ENCODE results near the gene KAZN.

Gene KAZN

GRCh38 chr1:14593302-14593701, 5.2 kb upstream of the KAZN start:
- DNase-seq = no peak
- WGBS = 60% methylated on average over 4 of the region's 4 CpGs

GRCh38 chr1:14594045-14594444, 4.4 kb upstream of the KAZN start:
- peaks cover 24 to 31% of the 10 kb centered on the region in 2 experiments for H3K27me3 ChIP-seq (ENCODE audit: control insufficient read depth in 1 of 2, insufficient read depth in 1 of 2, low read length in 2 of 2)
- no peak overlapping the region for H3K4me2 ChIP-seq (ENCODE audit: low read length, poor library complexity, severe bottlenecking)
- H3K4me3 ChIP-seq (ENCODE audit: insufficient read depth in 1 of 2, low read depth in 1 of 2, low read length in 2 of 2) = no peak overlapping the region
- H3K27ac ChIP-seq (ENCODE audit: low read length, poor library complexity, severe bottlenecking) = no peak overlapping the region
- no peak overlapping the region for H2BK5ac ChIP-seq (ENCODE audit: low read depth, low read length, poor library complexity, severe bottlenecking)
- no peaks in the 10 kb centered on the region for H3K79me1 ChIP-seq (replicated peaks; ENCODE audit: low read length, poor library complexity, severe bottlenecking)
- H2AFZ ChIP-seq (ENCODE audit: low read depth, low read length) = no peak overlapping the region
- H3K14ac ChIP-seq (ENCODE audit: low read length in 2 of 2) = no peak overlapping the region
- no peak overlapping the region for H3K23ac ChIP-seq (ENCODE audit: low read length in 2 of 2)
- H3K36me3 ChIP-seq (ENCODE audit: control insufficient read depth in 1 of 2, insufficient read depth in 2 of 2, low read depth in 1 of 2, low read length in 2 of 2) = no peaks in the 10 kb centered on the region
- H4K91ac ChIP-seq (ENCODE audit: low read length) = no peak overlapping the region
- H3K9ac ChIP-seq (ENCODE audit: low read length) = no peak overlapping the region
- DNase-seq = no peak
- H3K9me3 ChIP-seq (ENCODE audit: control insufficient read depth, low read length) = no peaks in the 10 kb centered on the region
- no peak overlapping the region for H3K18ac ChIP-seq (ENCODE audit: low read depth in 1 of 2, low read length in 2 of 2)
- H3K4ac ChIP-seq (ENCODE audit: low read depth in 1 of 2, low read length in 2 of 2) = no peak overlapping the region
- 63% methylated on average over 4 of the region's 5 CpGs for WGBS
- H2BK12ac ChIP-seq (ENCODE audit: low read length in 2 of 2) = no peak overlapping the region
- no peak overlapping the region for H2BK15ac ChIP-seq (ENCODE audit: low read depth, poor library complexity, severe bottlenecking)
- no peak overlapping the region for H2BK120ac ChIP-seq (ENCODE audit: low read depth, low read length)
- peaks cover 9% of the 10 kb centered on the region for H3K4me1 ChIP-seq (ENCODE audit: control insufficient read depth, insufficient read depth, low read depth, low read length)
- H4K8ac ChIP-seq (ENCODE audit: low read length) = no peak overlapping the region
- no peak overlapping the region for H2AK5ac ChIP-seq (ENCODE audit: low read length, severe bottlenecking)

More at GRCh38 chr1:14593302-14593701, 5.2 kb upstream of the KAZN start:
- Histone ChIP-seq H3K9me3 (ENCODE audit: control insufficient read depth, low read length) (no peaks in the 10 kb centered on the region), H3K4me3 (ENCODE audit: insufficient read depth in 1 of 2, low read depth in 1 of 2, low read length in 2 of 2) (no peak overlapping the region), H3K4me2 (ENCODE audit: low read length, poor library complexity, severe bottlenecking) (no peak overlapping the region), H4K8ac (ENCODE audit: low read length) (no peak overlapping the region), H2BK5ac (ENCODE audit: low read depth, low read length, poor library complexity, severe bottlenecking) (no peak overlapping the region), H3K27ac (ENCODE audit: low read length, poor library complexity, severe bottlenecking) (no peak overlapping the region), H2BK12ac (ENCODE audit: low read length in 2 of 2) (no peak overlapping the region), H3K36me3 (ENCODE audit: control insufficient read depth in 1 of 2, insufficient read depth in 2 of 2, low read depth in 1 of 2, low read length in 2 of 2) (no peaks in the 10 kb centered on the region), H3K23ac (ENCODE audit: low read length in 2 of 2) (no peak overlapping the region), H3K79me1 (replicated peaks; ENCODE audit: low read length, poor library complexity, severe bottlenecking) (no peaks in the 10 kb centered on the region), H4K91ac (ENCODE audit: low read length) (no peak overlapping the region), H3K14ac (ENCODE audit: low read length in 2 of 2) (no peak overlapping the region), H3K4me1 (ENCODE audit: control insufficient read depth, insufficient read depth, low read depth, low read length) (peaks cover 3% of the 10 kb centered on the region), H2BK120ac (ENCODE audit: low read depth, low read length) (no peak overlapping the region), H3K4ac (ENCODE audit: low read depth in 1 of 2, low read length in 2 of 2) (no peak overlapping the region), H2BK15ac (ENCODE audit: low read depth, poor library complexity, severe bottlenecking) (no peak overlapping the region), H3K27me3 (ENCODE audit: control insufficient read depth in 1 of 2, insufficient read depth in 1 of 2, low read length in 2 of 2) (peaks cover 21 to 37% of the 10 kb centered on the region in 2 experiments), H3K9ac (ENCODE audit: low read length) (no peak overlapping the region), H3K18ac (ENCODE audit: low read depth in 1 of 2, low read length in 2 of 2) (no peak overlapping the region), H2AFZ (ENCODE audit: low read depth, low read length) (no peak overlapping the region), H2AK5ac (ENCODE audit: low read length, severe bottlenecking) (no peak overlapping the region)

GRCh38 chr1:14596591-14596990, 1.9 kb upstream of the KAZN start:
- Histone ChIP-seq H3K27me3 (ENCODE audit: control insufficient read depth in 1 of 2, insufficient read depth in 1 of 2, low read length in 2 of 2) (peaks cover 39 to 44% of the 10 kb centered on the region in 2 experiments), H3K14ac (ENCODE audit: low read length in 2 of 2) (no peak overlapping the region), H3K36me3 (ENCODE audit: control insufficient read depth in 1 of 2, insufficient read depth in 2 of 2, low read depth in 1 of 2, low read length in 2 of 2) (no peaks in the 10 kb centered on the region), H3K18ac (ENCODE audit: low read depth in 1 of 2, low read length in 2 of 2) (no peak overlapping the region), H4K8ac (ENCODE audit: low read length) (no peak overlapping the region), H3K4me3 (ENCODE audit: insufficient read depth in 1 of 2, low read depth in 1 of 2, low read length in 2 of 2) (no peak overlapping the region), H2BK120ac (ENCODE audit: low read depth, low read length) (no peak overlapping the region), H3K23ac (ENCODE audit: low read length in 2 of 2) (no peak overlapping the region), H3K27ac (ENCODE audit: low read length, poor library complexity, severe bottlenecking) (no peak overlapping the region), H3K9ac (ENCODE audit: low read length) (no peak overlapping the region), H2BK12ac (ENCODE audit: low read length in 2 of 2) (no peak overlapping the region), H2AFZ (ENCODE audit: low read depth, low read length) (no peak overlapping the region), H4K91ac (ENCODE audit: low read length) (no peak overlapping the region), H3K4me1 (ENCODE audit: control insufficient read depth, insufficient read depth, low read depth, low read length) (peaks cover 13% of the 10 kb centered on the region), H2AK5ac (ENCODE audit: low read length, severe bottlenecking) (no peak overlapping the region), H3K9me3 (ENCODE audit: control insufficient read depth, low read length) (no peaks in the 10 kb centered on the region), H2BK15ac (ENCODE audit: low read depth, poor library complexity, severe bottlenecking) (no peak overlapping the region), H3K4me2 (ENCODE audit: low read length, poor library complexity, severe bottlenecking) (no peak overlapping the region), H3K79me1 (replicated peaks; ENCODE audit: low read length, poor library complexity, severe bottlenecking) (no peaks in the 10 kb centered on the region), H2BK5ac (ENCODE audit: low read depth, low read length, poor library complexity, severe bottlenecking) (no peak overlapping the region), H3K4ac (ENCODE audit: low read depth in 1 of 2, low read length in 2 of 2) (no peak overlapping the region)
- 79% methylated on average over 5 of the region's 5 CpGs for WGBS
- no peak for DNase-seq

GRCh38 chr1:14597343-14598006, 1.0 kb upstream of the KAZN start:
- Histone ChIP-seq H4K8ac (ENCODE audit: low read length) (no peak overlapping the region), H2BK120ac (ENCODE audit: low read depth, low read length) (no peak overlapping the region)

More at GRCh38 chr1:14597343-14598006, 1.0 kb upstream of the KAZN start:
- Histone ChIP-seq H3K9ac (ENCODE audit: low read length) (peak overlapping the region; percentile 81), H3K4me2 (ENCODE audit: low read length, poor library complexity, severe bottlenecking) (no peak overlapping the region), H3K4me3 (ENCODE audit: insufficient read depth in 1 of 2, low read depth in 1 of 2, low read length in 2 of 2) (peak overlapping the region in 1 of 2 experiments; percentile 84), H2BK12ac (ENCODE audit: low read length in 2 of 2) (no peak overlapping the region), H2AK5ac (ENCODE audit: low read length, severe bottlenecking) (no peak overlapping the region), H3K23ac (ENCODE audit: low read length in 2 of 2) (no peak overlapping the region), H4K91ac (ENCODE audit: low read length) (no peak overlapping the region), H3K14ac (ENCODE audit: low read length in 2 of 2) (no peak overlapping the region), H2BK5ac (ENCODE audit: low read depth, low read length, poor library complexity, severe bottlenecking) (no peak overlapping the region), H3K79me1 (replicated peaks; ENCODE audit: low read length, poor library complexity, severe bottlenecking) (no peaks in the 10 kb centered on the region), H3K9me3 (ENCODE audit: control insufficient read depth, low read length) (no peaks in the 10 kb centered on the region), H3K4me1 (ENCODE audit: control insufficient read depth, insufficient read depth, low read depth, low read length) (peaks cover 13% of the 10 kb centered on the region), H3K27me3 (ENCODE audit: control insufficient read depth in 1 of 2, insufficient read depth in 1 of 2, low read length in 2 of 2) (peaks cover 30 to 48% of the 10 kb centered on the region in 2 experiments), H3K18ac (ENCODE audit: low read depth in 1 of 2, low read length in 2 of 2) (no peak overlapping the region), H3K36me3 (ENCODE audit: control insufficient read depth in 1 of 2, insufficient read depth in 2 of 2, low read depth in 1 of 2, low read length in 2 of 2) (no peaks in the 10 kb centered on the region), H3K27ac (ENCODE audit: low read length, poor library complexity, severe bottlenecking) (no peak overlapping the region), H2AFZ (ENCODE audit: low read depth, low read length) (no peak overlapping the region), H2BK15ac (ENCODE audit: low read depth, poor library complexity, severe bottlenecking) (no peak overlapping the region), H3K4ac (ENCODE audit: low read depth in 1 of 2, low read length in 2 of 2) (no peak overlapping the region)
- 61% methylated on average over 7 of the region's 10 CpGs for WGBS
- no peak for DNase-seq
